ENCODE measurements around the gene KLRF2. TPM values are rescaled to one million over a fixed set of nuclear protein-coding genes. Genes with fewer than 3 reads are reported as not detected.

The KLRF2 gene
- total RNA-seq, 1 donor from 2014 or later = not detected

DNA sequence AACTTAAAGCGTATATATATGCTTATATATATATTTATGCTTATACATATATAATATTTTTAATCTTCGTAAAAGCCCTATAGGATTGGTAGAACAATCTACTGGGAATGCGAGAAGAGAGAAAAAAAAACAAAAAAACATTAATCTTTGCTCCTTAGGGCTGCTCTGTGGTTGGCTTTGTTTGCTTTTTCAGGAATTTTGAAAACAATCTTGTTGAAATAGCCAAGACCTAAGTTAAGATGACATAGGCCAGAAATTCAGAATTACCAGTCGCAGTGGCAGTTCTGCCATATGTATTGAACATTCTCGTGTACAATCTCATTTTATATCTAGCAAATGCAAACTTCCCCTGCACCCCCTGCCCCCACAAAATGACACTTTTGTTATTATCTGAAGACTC, 699 bp downstream of the KLRF2 start:
- Mint-ChIP-seq H3K27ac (ENCODE audit: unreplicated experiment) (no peak overlapping the region), H3K27me3 (ENCODE audit: unreplicated experiment) (no peaks in the 10 kb centered on the region), H3K4me3 (ENCODE audit: unreplicated experiment) (no peak overlapping the region), H3K36me3 (ENCODE audit: unreplicated experiment) (no peaks in the 10 kb centered on the region), H3K4me1 (ENCODE audit: low read depth, unreplicated experiment) (no peaks in the 10 kb centered on the region), H3K9me3 (ENCODE audit: unreplicated experiment) (no peaks in the 10 kb centered on the region)
- TF ChIP-seq, protein P1, sequence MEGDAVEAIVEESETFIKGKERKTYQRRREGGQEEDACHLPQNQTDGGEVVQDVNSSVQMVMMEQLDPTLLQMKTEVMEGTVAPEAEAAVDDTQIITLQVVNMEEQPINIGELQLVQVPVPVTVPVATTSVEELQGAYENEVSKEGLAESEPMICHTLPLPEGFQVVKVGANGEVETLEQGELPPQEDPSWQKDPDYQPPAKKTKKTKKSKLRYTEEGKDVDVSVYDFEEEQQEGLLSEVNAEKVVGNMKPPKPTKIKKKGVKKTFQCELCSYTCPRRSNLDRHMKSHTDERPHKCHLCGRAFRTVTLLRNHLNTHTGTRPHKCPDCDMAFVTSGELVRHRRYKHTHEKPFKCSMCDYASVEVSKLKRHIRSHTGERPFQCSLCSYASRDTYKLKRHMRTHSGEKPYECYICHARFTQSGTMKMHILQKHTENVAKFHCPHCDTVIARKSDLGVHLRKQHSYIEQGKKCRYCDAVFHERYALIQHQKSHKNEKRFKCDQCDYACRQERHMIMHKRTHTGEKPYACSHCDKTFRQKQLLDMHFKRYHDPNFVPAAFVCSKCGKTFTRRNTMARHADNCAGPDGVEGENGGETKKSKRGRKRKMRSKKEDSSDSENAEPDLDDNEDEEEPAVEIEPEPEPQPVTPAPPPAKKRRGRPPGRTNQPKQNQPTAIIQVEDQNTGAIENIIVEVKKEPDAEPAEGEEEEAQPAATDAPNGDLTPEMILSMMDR (IDR thresholded peaks at IDR 0.05; ENCODE audit: partially characterized antibody, unreplicated experiment) = no peak
- no peak for DNase-seq

DNA sequence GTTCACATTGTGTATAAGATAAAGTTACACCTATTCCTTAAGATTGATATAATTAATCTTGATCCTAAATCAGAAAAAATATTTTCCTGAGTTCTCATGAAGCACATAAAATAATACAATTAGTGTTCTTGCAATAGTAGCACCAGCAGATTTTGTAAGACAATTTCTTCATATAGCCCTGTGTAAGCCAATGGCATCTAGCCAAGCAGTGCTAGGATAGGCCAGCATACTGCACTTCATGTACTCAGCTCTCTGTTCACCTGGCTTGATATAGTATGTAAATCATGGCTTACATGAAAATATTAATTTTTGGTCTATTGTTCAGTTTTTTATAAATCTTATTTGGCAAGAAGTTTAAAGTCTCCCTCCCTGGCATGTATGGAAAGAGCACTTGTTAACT, 1.9 kb downstream of the KLRF2 start:
- no peaks in the 10 kb centered on the region for H3K27me3 Mint-ChIP-seq (ENCODE audit: unreplicated experiment)
- no peaks in the 10 kb centered on the region for H3K9me3 Mint-ChIP-seq (ENCODE audit: unreplicated experiment)
- no peaks in the 10 kb centered on the region for H3K4me1 Mint-ChIP-seq (ENCODE audit: low read depth, unreplicated experiment)
- no peaks in the 10 kb centered on the region for H3K36me3 Mint-ChIP-seq (ENCODE audit: unreplicated experiment)
- H3K27ac Mint-ChIP-seq (ENCODE audit: unreplicated experiment) = no peak overlapping the region
- DNase-seq = no peak
- TF ChIP-seq, protein P1 (IDR thresholded peaks at IDR 0.05; ENCODE audit: partially characterized antibody, unreplicated experiment) = no peak
- H3K4me3 Mint-ChIP-seq (ENCODE audit: unreplicated experiment) = no peak overlapping the region

DNA sequence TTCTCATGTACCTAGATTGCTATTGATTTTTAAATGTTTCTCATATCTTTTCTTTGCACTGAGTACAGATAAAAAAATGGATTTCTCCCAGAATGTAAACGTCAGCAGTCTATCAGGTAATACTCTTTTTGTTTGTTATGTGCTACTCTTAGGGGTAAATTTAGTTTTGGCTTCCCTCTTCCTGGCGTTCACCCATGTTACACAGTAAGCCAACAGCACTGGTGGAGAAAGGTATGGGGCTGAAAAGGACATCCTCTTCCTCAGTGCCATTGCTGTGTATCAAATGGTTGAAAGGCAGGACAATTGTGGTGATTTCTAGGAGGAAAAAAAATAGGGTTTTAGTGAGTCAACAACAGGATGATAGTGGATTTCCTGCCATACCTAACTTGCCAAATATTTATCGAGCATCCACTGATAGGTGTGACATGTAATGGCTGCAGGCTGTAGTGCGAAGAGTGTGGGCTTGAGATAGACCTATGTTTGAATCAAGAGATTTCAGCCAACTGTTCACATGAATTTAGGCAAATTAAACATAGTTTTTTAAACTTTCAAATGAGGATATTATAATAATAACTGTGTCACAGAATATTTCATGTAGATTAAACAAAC, 7.5 kb downstream of the KLRF2 start:
- no peak for DNase-seq

DNA sequence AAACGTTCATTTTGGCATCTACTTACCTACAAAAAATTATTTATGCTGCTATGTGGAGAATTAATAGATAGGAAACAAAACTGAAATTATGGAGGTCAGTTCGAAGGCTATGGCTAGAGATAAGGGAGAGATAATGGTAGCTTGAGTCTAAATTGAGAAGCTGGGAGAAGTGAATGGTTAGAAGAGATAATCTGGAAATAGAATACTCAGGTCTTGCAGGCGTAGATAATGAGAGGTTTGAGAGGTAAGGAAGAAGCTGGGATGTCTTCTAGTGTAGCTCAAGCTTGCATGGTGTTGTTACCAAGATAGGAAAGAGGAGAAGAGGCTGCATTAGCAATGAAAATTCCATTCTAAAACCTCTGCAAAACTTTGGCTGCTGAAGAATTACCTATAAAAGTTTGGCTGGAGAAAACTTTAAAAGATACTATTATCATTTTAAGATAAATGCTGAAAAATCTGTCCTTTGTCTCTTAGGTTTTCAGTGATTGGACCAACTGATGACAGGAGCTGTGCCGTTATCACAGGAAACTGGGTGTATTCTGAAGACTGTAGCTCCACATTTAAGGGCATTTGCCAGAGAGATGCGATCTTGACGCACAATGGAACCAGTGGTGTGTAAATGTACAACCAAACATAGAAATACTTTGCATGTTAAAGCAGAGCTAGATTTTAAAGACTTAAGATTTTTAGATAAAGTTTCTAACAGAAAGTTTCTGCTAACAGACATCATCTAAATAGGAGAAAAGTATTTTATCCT, 14.1 kb downstream of the KLRF2 start:
- no peak for DNase-seq
- TF ChIP-seq, protein P1 (IDR thresholded peaks at IDR 0.05; ENCODE audit: partially characterized antibody, unreplicated experiment) = no peak
- Mint-ChIP-seq H3K36me3 (ENCODE audit: unreplicated experiment) (no peaks in the 10 kb centered on the region), H3K4me3 (ENCODE audit: unreplicated experiment) (no peak overlapping the region), H3K9me3 (ENCODE audit: unreplicated experiment) (no peaks in the 10 kb centered on the region), H3K27ac (ENCODE audit: unreplicated experiment) (no peak overlapping the region), H3K27me3 (ENCODE audit: unreplicated experiment) (no peaks in the 10 kb centered on the region), H3K4me1 (ENCODE audit: low read depth, unreplicated experiment) (no peaks in the 10 kb centered on the region)

More for the DNA sequence above, 7.5 kb downstream of the KLRF2 start:
- H3K4me3 Mint-ChIP-seq (ENCODE audit: unreplicated experiment) = no peak overlapping the region
- H3K9me3 Mint-ChIP-seq (ENCODE audit: unreplicated experiment) = no peaks in the 10 kb centered on the region
- H3K27ac Mint-ChIP-seq (ENCODE audit: unreplicated experiment) = no peak overlapping the region
- no peaks in the 10 kb centered on the region for H3K4me1 Mint-ChIP-seq (ENCODE audit: low read depth, unreplicated experiment)
- TF ChIP-seq, protein P1 (IDR thresholded peaks at IDR 0.05; ENCODE audit: partially characterized antibody, unreplicated experiment) = no peak
- H3K36me3 Mint-ChIP-seq (ENCODE audit: unreplicated experiment) = no peaks in the 10 kb centered on the region
- no peaks in the 10 kb centered on the region for H3K27me3 Mint-ChIP-seq (ENCODE audit: unreplicated experiment)

DNA sequence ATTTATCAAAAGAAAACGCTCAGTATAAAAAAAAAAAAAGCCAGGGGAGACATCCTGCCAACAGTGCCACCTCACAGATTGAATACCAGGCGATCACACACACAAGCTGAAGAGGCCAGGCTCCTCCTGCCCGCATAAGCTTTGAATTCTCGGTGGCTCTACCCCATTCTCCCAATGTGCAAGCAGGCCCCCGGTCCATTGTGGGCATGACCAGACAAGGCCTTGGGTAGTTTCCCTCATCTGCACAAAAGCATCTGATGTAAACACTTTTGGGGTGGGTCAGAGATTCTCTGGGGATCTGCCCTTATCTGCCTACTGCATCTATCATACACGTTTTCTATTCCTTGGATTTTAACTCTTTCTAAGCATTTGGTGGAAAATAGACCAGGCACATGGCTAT, 16.2 kb downstream of the KLRF2 start:
- TF ChIP-seq, protein P1 (IDR thresholded peaks at IDR 0.05; ENCODE audit: partially characterized antibody, unreplicated experiment) = no peak
- no peaks in the 10 kb centered on the region for H3K36me3 Mint-ChIP-seq (ENCODE audit: unreplicated experiment)

More for the DNA sequence above, 16.2 kb downstream of the KLRF2 start:
- Mint-ChIP-seq H3K4me1 (ENCODE audit: low read depth, unreplicated experiment) (no peaks in the 10 kb centered on the region), H3K9me3 (ENCODE audit: unreplicated experiment) (no peaks in the 10 kb centered on the region), H3K4me3 (ENCODE audit: unreplicated experiment) (no peak overlapping the region), H3K27ac (ENCODE audit: unreplicated experiment) (no peak overlapping the region), H3K27me3 (ENCODE audit: unreplicated experiment) (no peaks in the 10 kb centered on the region)
- DNase-seq = no peak
